ENCODE measurements around the gene GRIN2D.

GRCh38 chr19:48359123-48359522, 34.3 kb upstream of the GRIN2D start:
- TF ChIP-seq CTCF (IDR thresholded peaks at IDR 0.05) (no peak), EP300 (IDR thresholded peaks at IDR 0.05) (no peak)

Measured in gastroesophageal sphincter (tissue), 3 donors.